ENCODE results near the gene RAF1.

GRCh38 chr3:12560505-12561190 lies 103.3 kb downstream of the RAF1 start:
- TF ChIP-seq CTCF (IDR thresholded peaks at IDR 0.05) (no peak), POLR2A (IDR thresholded peaks at IDR 0.05) (no peak)
